HG03064 (cell line): ENCODE measurements around the gene CRADD.
"Not testable (repeated sequence)": the region's sequence is repeated elsewhere in the genome, so short reads cannot be mapped to it uniquely, and the experiment has no call there.

ENCODE experiments used
- ATAC-seq: cut with Tn5 transposase; IDR thresholded peaks from one replicate; pipeline ENCODE4 v1.9.1; 2021; ENCODE audit warnings: low read depth; ENCODE audit not compliant: unreplicated experiment

CRADD gene

DNA sequence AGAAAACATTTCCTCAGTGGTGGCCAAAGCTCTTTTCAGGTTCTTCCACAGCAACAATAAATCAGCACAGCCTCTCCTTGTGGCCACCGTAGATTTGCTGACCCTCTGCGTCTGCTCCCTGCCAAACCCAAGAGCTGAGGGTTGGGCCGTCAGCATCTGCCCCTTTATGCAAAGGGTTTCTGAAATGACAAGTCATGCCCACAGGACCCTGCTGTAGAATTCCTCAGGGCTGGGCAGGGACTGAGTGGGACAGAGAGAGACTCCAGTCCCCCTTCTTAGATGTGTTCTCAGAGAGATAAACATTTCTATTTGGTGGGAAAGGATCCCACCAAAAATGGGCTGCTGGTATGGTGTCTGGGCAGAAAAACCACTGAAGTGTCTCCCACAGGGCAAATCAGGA, 238.2 kb downstream of the CRADD start:
- ATAC-seq: no peak

DNA sequence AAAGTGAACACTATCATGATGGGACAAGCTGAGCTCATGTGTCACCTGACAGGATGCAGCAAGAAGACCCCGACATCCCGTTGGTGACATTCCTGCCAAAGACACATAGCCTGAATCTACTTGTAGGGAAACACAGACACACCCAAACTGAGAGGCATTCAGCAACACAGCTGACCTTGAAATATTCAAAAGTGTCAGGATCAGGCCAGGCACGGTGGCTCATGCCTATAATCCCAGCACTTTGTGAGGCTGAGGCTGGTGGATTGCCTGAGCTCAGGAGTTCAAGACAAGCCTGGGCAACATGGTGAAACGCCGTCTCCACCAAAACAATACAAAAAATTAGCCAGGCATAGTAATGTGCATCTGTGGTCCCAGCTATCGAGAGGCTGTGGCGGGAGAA, 239.2 kb downstream of the CRADD start:
- ATAC-seq: no peak

DNA sequence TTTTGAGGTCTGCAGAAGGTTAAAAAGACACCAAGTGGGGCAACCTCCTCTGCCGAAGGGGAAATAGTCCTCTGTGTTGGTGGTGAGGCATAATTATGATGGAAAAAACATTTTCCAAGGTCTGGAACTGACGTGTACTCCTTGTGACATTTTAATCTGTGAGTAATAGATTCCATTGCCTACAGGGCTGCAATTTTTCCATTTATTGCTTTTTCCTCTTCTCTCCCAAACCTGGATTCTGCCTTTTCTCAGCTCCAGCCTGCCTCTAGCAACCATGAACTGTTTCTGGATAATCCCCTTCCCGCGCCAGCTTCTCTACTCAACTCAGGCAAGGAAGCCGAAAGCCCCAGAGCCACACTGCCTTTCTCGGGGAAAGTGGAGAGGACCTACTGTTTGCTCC, 241.1 kb downstream of the CRADD start:
- ATAC-seq: no peak

DNA sequence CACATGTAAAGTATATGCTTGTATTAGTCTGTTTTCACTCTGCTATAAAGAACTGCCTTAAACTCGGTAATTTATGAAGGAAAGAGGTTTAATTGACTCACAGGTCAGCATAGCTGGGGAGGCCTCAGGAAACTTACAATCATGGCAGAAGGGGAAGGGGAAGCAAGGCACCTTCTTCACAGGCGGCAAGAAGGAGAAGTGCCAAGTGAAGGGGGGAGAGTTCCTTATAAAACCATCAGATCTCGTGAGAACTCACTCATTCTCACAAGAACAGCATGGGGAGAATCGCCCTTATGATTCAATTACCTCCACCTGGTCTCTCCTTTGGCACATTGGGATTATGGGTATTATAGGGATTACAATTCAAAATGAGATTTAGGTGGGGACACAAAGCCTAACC, 241.7 kb downstream of the CRADD start:
- no peak for ATAC-seq

DNA sequence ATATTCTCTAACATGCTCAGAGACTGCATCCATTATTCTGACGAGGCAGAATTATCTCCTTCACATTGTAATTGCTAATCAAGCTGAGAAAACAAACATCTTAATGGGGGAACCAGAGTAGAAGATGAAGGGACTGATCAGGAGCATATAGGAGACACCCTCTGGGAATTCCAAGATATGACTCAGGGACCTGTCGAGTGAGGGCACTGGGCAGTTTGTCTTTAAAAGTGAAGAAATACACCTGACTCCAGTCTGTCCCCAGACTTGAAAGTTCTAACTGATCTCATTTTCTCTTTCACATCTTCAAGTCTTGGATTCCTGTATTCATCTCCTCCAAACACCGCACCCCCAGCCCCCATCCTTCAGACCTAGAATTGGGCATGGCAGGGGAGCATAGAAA, 244.3 kb downstream of the CRADD start:
- no peak for ATAC-seq

DNA sequence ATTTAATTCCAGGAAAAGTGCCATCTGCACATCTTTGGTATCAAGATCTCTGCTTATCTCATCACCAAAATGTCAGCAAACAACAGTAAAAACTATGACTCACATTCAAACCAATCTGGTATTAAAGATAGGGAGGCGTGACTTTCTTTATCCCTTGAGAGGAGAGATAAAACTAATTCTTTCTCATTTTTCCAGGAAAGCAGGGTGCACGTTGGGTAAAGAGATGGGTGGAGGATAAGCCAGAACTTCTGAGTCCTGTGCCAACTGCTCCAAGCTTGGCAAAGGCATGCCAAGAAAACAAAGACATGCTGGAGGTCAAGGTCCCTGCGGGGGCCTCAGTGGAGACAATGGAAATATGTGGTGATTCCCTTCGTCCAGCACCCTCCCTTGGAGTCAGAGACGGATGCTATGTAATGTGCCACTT, 245.4 kb downstream of the CRADD start:
- ATAC-seq: no peak

DNA sequence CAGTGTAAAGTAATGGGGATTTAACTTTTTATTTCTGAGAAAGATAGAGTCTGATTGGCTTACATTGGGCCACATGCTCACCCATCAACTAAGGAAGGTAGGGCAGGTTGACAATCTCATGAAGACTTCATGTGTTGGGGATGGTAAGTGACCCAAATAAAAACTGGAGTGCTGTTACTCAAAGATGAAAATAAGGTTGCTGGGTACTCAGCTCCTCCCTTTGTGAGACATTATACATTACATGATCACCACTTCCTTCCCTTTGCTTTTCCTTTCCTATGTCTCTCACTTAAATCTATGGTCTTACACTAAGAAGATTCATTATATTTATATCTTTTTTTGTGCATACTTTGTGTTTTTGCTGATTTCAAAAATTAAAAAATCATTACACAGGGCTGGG, 247.2 kb downstream of the CRADD start:
- ATAC-seq: no peak

DNA sequence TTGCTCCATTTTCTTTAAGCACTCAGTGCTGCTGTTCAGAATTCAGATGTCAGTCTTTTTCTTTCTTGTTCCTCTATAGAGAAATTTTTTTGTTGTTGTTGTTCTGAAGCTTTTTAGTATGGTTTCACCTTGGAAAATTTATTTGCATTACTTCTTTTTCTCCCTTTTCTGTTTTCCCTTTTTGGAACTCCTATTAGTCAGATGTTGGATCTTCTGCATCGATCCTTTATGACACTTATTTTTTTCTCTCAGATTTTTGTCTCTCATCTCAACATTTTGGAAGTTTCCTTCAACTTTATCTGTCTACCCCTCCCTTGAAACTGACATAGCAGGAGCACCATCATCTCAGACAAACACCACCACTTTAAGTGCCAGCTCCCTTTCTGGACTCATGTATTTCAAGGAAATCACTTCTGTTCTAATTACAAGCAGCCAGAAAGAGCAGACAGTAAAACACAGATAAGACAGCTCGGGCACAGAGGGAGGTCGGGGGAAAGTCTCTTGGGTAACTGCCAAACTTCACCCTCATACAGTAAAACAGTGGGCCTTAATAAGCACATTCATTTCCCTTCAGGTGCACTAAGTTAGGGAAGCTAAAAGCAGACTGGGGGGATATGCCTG, 248.5 kb downstream of the CRADD start:
- no peak for ATAC-seq

DNA sequence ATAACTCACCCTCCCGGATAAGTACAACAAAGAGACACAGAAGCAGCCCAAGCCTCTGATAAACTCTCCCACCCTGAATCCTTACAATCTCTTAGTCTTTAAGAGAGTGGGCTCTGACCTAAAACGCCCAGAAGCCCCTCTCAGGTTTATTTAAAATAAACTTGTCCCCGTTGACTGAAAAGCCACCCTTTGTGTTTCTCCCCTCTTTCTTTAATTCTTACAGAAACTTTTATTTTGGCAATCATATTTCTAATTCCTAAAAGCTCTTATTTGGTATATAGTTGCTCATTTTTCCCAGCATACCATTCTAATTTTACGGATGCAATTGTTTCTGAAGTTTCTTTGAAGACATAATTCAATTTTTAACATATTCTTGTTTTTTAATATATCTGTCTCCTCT, 249.1 kb downstream of the CRADD start:
- no peak for ATAC-seq

DNA sequence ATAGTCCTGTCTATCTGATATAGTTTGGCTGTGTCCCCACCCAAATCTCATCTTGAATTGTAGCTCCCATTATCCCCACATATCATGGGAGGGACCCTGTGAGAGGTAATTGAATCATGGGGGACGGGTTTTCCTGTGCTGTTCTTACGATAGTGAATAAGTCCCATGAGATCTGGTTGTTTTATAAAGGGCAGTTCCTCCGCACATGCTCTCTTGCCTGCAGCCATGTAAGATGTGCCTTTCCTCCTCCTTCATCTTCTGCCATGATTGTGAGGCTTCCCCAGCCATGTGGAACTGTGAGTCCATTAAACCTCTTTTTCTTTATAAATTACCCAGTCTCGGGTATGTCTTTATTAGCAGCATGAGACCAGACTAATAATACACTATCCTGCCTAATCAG, 251.9 kb downstream of the CRADD start:
- ATAC-seq: not testable (repeated sequence)

DNA sequence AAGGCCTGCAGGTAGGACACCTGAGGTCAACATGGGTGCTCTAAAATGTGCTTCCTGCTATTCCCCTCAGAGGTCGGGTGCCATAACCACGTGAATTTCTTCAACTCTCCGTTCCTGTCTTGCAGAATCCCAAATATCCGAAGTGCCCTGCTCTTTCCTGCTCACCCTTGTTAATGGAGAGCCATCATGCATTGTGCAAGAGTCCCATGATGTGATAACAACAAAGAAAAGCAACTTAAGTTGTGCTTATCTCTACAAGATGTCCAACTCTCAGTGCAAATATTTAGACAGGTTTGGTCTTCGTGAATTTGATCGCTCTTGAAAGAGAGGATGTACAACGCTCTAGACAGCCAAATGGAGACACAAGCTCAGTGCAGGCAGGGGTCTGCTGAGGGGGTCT, 260.6 kb downstream of the CRADD start:
- no peak for ATAC-seq

DNA sequence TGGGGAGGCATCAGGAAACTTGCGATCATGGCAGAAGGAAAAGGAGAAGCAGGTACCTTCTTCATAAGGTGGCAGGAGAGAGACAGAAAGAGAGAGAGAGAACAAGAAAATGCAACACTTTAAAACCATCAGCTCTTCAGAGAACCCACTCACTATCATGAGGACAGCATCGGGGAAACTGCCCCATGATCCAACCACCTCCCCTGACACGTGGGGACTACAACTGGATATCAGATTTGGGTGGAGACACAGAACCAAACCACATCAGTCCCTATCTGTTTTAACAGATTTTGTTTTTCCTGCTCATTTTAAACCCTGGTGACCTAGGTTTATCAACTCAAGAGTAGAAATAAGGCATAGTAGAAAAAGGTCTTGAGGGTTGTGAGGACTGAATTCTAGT, 261.1 kb downstream of the CRADD start:
- ATAC-seq: no peak

DNA sequence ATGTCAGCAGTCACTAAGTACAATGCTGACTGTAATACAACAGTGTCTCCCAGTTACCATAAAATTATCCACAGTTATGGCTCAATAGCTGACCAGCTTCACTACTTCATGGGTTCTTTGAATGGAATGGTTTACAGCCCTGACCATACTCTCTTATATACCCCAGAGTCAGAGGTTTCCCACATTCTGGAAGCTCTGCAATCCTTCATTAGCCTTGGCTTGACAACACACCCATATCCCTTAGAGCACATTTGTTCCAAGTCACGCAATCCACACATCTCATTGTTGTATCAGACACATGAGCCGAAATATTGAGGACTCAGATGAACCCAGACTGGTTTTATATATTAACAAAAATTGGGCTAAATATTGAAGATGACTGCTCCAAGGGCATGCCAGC, 261.8 kb downstream of the CRADD start:
- no peak for ATAC-seq

DNA sequence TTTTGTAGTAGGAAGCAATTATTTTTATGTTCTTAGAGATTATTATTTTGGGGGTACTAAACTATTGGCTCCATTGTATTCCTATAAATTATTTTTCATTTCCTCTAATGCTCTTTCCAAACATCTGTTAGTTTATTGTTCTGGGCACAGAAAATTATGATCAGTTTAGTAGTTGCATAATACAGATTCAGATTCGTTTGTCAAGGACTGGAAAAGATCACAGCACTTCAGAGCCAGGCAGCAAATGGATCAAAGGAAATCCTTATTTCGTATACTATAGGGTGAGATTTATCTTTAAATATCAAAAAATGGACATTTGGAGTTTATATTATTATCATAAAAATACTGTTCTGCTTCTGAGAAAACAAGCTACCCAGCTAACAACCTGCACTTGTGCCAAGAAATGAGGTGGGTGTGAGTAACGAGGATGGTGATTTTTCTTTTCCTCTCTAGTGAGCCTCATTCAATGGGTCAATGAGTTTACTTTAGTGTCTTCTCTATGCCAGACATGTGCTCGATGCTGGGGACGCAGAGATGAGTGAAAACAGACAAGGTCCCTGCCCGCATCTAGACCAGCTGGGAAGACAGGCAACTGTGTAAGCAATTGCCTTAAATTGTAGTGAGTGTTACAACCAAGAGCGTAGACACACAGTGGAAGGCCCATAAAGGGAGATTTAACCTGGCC, 262.6 kb downstream of the CRADD start:
- no peak for ATAC-seq

DNA sequence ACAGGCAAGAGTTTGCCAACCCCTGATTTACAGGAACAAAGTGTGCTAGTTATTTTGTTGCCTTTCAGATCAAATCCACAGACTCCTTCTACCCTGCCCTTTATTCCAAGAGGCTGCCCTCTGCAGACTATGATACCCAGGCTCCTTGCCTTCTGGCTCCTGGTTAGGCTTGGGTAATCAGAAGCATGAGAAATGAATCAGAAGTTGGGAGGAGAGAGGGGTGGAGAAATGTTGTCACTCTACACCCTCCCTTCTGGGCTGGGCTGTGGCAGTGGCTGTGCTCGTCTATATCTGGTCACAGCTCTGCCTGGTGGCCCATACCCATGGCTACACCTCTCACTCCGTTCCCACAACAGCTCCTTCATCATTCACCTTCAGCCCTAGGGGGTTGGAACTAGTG, 266.6 kb downstream of the CRADD start:
- ATAC-seq: no peak

DNA sequence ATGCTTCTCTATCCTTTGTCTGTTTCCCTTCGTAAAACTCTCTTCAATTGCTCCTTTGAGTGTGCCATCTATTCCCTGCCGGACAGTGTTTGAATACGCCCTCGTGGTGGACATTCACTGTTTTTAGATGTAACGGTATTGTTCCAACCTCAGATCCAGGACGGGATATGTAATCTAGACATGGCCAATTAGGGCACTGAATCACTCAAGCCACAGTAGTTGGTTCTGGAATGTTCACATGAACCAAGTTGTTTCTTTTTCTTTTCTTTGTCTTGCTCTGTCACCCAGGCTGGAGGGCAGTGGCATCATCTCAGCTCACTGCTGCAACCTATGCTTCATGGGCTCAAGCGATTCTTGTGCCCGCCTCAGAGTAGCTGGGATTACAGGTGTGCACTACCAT, 267.0 kb downstream of the CRADD start:
- ATAC-seq: no peak
